GM12891 (cell line): ENCODE data around the gene PIK3R3.

Experiments
- POLR2A ChIP-seq: IDR thresholded peaks from 2 replicates; pipeline ENCODE4 v1.6.1; 2011; ENCODE audit warnings: low read depth, low read length, control low read depth
- POLR2AphosphoS5 ChIP-seq: IDR thresholded peaks from 2 replicates; pipeline ENCODE4 v1.6.1; 2011; ENCODE audit warnings: low read depth, low read length, control low read depth
- SPI1 ChIP-seq: IDR thresholded peaks from 2 replicates; pipeline ENCODE4 v1.6.1; 2011; ENCODE audit warnings: low read depth, low read length, control low read depth

GRCh38 chr1:46136711-46137110 is 4.3 kb upstream of the PIK3R3 start:
- TF ChIP-seq POLR2AphosphoS5, result no peak
- no peak for TF ChIP-seq SPI1
- no peak for TF ChIP-seq POLR2A
